Germinal center (tissue), 1 donor: Measurements from ENCODE around the gene VPS11.
A peak's percentile ranks its signal among the peaks of the same experiment; 100 is the strongest.
"Not testable (repeated sequence)": the region's sequence is repeated elsewhere in the genome, so short reads cannot be mapped to it uniquely, and the experiment has no call there.

ENCODE experiments used
- DNase-seq: peaks from one replicate; pipeline ENCODE4 v3.0.0; 2012; ENCODE audit warnings: mixed read lengths, low spot score

VPS11 gene

DNA sequence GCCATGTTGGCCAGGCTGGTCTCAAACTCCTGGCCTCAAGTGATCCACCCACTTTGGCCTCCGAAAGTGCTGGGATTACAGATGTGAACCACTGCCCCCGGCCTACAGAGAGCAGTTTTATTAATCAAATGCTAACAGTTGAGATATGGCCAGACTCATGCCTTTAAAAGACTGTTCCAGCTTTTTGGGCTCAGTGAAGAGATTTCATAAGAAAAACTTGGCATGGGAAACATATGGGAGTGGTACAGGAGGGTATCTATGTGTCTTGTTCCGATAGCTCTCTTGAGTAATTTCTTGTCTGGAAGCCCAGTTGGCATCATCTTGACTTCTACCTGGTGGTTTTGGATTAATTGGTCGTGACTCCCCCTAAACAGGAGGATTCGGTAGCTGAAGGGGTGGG, 28.7 kb upstream of the VPS11 start:
- DNase-seq = no peak

DNA sequence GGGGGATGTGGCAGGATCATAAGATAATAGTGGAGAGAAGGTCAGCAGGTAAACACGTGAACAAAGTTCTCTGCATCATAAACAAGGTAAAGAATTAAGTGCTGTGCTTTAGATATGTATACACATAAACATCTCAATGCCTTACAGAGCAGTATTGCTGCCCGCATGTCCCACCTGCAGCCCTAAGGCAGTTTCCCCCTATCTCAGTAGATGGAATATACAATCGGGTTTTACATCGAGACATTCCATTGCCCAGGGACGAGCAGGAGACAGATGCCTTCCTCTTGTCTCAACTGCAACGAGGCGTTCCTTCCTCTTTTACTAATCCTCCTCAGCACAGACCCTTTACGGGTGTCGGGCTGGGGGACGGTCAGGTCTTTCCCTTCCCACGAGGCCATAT, 28.1 kb upstream of the VPS11 start:
- DNase-seq = not testable (repeated sequence)

DNA sequence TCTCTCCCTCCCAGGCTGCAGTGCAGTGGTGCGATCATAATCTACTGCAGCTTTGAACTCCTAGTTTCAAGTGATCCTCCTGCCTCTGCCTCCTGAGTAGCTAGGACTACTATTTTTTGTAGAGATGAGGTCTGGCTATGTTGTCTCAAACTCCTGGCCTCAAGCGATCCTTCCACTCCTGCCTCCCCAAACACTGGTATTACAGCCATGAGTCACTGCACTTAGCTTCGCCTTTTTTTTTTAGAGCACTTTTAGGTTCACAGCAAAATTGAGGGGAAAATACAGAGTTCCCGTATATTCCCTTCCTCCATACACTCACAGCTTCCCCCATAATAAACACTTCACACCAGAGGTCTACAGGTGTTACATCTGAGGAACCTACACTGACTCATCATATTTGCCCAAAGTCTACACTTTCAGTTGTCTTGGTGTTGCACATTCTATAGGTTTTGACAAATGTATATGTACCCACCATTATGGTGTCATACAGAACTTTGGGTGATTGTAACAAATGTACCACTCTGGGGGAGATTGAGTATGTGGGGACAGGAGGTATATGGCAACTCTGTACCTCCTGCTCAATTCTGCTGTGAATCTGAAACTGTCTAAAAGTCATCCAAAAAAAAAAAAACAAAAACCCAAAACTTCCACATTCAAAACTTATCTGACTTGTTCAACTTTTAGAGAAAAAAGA, 25.6 kb upstream of the VPS11 start:
- no peak for DNase-seq

- DNase-seq = no peak
Observed at GRCh38 chr11:119042927-119043326, 24.7 kb upstream of the VPS11 start.

- DNase-seq = no peak
Observed at GRCh38 chr11:119044708-119045107, 22.9 kb upstream of the VPS11 start.

DNA sequence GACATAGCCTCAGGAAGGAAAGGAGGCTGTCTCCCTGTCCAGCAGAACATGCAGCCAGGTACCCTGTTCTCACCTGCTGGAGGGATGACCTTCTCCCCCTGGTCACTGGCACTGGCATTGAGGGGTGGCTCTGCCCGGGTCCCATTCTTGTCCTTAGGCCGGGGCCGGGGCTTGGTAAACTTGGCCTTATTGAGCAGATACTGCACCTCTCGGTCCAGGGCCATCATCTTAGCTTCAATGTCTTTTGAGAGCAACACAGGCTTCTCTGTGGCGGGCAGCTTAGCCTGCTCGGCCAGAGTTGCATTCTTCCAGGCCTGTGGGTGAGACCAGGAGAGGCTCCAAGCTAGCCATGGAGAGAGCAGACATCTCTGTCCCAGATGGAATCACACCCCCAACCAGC, 21.1 kb upstream of the VPS11 start:
- DNase-seq = no peak

- DNase-seq = no peak
Observed at GRCh38 chr11:119047205-119047604, 20.4 kb upstream of the VPS11 start.

- no peak for DNase-seq
Observed at GRCh38 chr11:119048644-119049043, 19.0 kb upstream of the VPS11 start.

GRCh38 chr11:119049081-119049480, 18.5 kb upstream of the VPS11 start:
- no peak for DNase-seq

GRCh38 chr11:119051440-119052162, 16.0 kb upstream of the VPS11 start:
- DNase-seq = no peak

DNA sequence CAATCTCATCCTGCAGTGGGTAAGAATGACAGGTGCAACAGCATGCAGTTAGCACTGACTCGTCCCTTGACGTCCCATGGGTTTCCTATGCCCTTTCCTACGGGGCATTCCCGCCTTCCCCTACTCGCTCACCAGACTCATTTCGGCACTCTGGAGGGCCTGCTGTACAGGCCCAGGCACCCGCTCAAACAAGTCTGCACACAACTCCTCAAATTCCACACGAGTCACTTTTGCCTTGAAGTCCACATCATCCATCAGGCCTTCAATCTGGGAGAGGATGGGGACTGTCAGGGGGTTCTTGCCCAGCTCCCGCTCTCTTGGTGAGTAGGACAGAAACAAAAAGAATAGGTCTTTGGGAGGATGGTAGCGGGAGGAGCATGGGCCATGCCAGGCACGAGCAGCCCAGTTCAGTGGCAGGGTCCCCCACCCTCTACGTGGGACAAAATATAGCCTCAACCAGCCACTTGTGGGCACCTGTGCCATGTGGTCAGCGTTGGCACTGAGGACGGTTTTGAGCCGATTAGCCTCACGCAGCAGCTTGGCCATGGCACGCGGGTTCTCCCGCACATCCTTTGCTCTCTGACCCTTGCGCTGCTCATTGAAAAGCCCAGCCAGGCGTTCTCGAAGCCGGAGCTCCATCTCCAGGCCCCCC, 15.3 kb upstream of the VPS11 start:
- DNase-seq = no peak

GRCh38 chr11:119054418-119054817, 13.2 kb upstream of the VPS11 start:
- DNase-seq = no peak

GRCh38 chr11:119055901-119056300, 11.7 kb upstream of the VPS11 start:
- DNase-seq = no peak

GRCh38 chr11:119056421-119056999, 11.1 kb upstream of the VPS11 start:
- DNase-seq = peak; percentile 61

DNA sequence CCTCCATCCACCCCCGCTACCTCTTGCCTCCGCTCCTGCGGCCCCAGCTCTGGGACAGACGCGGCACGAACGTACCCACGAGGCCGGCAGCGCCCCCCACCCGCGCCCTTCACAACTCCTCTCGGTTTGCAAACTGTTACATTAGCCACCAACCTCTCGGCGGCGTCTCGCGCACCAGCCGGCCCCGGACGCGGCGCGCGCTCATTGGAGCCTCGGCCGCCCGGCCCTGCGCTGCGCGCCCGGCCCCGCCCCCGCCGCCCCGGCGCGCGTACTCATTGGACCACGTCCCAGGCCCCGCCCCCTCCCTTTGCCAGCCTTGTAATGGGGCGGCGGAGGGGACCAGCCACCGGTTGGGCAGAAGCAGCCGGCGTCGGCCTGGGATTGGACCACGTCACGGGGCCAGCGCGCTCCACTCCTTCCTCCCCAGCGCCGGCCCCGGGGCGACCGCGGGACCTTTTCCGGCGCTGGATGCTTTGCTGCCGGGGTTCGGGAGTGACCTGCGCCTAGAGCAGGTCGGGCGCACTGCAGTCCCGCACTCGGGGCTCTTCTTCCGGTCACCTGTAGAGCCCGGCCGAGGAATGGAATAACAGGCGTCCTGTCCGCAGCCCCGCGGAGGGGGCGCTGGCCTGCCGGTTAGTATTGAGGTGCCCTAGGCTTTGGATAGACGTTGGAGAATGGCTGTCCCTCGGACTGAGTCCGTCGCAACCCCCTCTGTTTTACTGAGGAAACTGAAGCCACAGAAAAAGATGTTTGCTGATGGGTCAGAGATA, 10.4 kb upstream of the VPS11 start, which contains the start of gene HYOU1:
HYOU1 (minus strand) TSS at position 206 of the 770 bp plus-strand sequence. CDS start 1,045 bp downstream, outside the sequence.
- DNase-seq = peak; percentile 98

GRCh38 chr11:119059128-119059527, 8.5 kb upstream of the VPS11 start:
- not testable (repeated sequence) for DNase-seq

- DNase-seq = no peak
Observed at GRCh38 chr11:119061256-119061655, 6.4 kb upstream of the VPS11 start.

DNA sequence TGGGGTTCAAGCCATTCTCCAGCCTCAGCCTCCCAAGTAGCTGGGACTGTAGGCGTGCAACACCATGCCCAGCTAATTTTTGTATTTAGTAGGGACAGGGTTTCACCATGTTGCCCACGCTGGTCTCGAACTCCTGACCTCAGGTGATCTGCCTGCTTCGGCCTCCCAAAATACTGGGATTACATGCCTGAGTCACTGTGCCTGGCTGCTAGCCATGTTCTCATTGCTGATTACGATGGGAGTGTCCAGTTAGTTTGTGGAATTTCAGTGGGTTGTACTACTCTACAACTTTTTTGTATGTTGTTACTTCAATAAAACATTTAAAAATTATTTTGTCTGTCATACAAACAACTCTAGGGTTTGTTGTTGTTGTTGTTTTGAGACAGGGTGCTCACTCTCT, 4.8 kb upstream of the VPS11 start:
- no peak for DNase-seq

- DNase-seq = peak; percentile 53
Observed at GRCh38 chr11:119065369-119065768, 2.2 kb upstream of the VPS11 start.

- no peak for DNase-seq
Observed at GRCh38 chr11:119077839-119078238, 10.2 kb downstream of the VPS11 start.

- no peak for DNase-seq
Observed at GRCh38 chr11:119078675-119079420, 11.2 kb downstream of the VPS11 start.
